ENCODE results near the gene RAD21L1.
"Not testable (repeated sequence)": the region's sequence is repeated elsewhere in the genome, so short reads cannot be mapped to it uniquely, and the experiment has no call there.

Gene RAD21L1

DNA sequence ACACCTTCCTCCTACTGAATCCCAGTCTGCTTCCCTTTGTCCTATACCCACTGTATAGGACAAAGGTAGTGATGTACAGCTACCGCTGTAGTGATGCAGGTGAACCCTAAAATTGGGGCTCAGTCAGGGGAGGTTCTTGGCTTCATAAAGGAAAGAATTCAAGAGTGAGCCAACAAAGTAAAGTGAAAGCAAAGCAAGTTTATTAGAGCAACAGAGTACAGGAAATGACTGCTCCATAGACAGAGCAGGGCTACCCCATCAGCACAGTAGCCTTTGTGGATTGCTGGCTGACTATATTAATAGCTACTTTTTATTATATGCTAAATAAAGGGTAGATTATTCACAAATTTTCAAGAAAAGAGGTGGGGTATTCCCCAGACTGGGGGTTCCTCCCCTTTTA, 25.9 kb upstream of the RAD21L1 start:
- no peak for DNase-seq

DNA sequence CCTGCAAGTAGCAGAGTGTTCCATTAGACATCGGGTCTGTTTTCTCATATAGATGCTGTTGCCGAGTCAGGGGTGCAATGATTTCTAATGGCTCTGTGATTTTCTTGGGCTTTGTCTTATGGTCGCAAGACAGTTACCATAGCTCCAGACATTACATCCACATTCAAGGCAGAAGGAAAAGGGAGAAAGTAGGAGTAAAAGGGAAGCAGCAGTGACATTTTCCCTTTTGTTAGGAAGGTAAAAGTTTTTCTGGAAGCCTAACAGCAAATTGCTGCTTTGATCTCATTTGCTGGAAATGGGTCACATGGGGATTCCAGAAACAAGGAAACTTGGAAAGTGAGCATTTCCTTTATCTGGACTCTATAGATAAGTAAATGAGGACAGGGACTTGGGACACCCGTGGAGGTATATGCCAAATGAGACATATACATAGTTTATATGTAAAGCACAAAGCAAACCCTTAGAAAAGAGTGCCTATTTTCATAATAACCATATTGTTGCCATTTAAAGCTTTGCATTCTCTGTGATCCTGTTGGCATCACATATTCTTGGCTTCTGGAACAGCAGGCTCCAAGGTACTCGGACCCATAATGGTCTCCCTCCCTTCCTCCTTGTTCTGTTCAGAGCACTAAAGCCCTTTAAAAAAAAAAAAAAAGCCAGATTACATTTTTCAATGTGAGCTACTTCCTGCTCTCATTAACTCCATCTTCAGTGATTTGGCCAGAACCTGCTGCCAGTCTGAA, 22.9 kb upstream of the RAD21L1 start, which contains the start of gene C20orf202:
Gene C20orf202 (plus strand): TSS at position 693 of the 743 bp plus-strand sequence. CDS start 132 bp downstream, outside the sequence.
- no peak for DNase-seq

DNA sequence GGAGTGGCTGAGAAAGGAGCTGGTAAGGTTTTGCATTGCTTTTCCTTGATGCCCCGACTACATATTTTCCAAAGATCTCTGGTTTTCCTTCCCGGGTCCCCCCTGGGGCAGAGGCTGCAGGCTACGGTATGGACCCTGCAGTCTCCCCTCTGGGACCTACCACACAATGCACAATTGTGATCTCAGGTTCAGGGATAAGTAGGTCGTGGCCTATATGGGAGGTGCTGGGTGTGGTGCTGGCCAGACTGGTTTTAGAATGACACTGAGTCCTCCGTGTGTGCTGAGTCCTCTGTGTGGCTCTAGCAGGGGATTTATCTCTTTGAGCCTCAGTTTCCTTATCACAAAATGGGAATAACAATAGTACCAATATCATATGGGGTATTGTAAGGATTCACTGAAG, 22.2 kb upstream of the RAD21L1 start:
- no peak for DNase-seq

DNA sequence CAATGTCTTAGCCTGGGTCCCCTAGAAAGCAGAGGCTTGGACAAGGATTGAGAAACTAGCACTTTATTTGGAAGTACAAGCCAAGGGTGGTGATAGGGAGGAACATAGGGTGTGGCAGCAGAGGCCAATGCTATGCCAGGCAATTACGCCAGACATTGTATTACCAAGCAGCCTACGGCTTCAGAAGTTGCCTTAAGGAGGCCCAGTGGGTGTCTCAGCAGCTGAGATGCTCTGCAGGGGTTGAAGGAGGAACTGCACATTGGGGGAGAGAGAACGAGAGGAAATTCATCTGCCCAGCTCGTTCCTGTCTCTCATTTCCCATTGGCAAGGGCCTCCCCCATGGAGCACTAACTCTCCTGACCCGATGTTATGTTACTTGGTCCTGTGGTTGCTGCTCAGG, 21.7 kb upstream of the RAD21L1 start:
- DNase-seq, result no peak

DNA sequence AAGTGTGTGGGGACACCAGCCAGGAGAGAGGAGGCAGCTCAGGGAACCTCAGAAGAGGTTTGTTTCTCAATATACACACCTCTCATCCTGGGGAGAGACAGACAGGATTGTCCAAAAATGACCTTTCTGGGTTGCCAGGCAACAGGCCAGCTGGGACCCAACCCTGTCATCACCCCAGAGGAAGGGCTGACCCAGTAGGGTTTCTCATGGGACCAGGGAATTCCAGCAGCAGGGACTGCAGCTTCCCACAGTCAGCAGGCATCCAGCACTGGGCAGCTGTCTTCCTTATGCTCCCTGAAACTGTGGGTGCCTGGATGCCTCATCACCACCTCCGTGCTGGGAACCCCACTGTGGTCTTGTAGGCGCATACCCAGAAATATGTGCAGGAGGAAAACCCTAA, 21.3 kb upstream of the RAD21L1 start:
- DNase-seq, result no peak

DNA sequence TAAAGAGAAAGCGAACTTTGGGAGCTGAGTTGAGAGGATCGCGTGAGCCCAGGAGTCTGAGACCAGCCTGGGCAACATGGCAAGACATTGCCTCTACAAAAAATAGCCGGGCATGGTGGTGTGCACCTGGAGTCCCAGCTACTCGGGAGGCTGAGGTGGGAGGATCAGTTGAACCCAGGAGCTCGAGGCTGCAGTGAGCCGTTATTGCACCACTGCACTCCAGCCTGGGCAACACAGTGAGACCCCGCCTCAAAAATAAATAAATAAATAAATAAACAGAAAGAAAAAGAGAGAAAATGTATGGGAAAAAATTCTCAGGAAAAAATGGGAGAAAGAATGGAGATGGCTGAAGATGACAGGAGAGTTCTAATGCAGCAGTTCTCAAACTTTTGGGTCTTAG, 20.0 kb upstream of the RAD21L1 start:
- DNase-seq, result no peak

DNA sequence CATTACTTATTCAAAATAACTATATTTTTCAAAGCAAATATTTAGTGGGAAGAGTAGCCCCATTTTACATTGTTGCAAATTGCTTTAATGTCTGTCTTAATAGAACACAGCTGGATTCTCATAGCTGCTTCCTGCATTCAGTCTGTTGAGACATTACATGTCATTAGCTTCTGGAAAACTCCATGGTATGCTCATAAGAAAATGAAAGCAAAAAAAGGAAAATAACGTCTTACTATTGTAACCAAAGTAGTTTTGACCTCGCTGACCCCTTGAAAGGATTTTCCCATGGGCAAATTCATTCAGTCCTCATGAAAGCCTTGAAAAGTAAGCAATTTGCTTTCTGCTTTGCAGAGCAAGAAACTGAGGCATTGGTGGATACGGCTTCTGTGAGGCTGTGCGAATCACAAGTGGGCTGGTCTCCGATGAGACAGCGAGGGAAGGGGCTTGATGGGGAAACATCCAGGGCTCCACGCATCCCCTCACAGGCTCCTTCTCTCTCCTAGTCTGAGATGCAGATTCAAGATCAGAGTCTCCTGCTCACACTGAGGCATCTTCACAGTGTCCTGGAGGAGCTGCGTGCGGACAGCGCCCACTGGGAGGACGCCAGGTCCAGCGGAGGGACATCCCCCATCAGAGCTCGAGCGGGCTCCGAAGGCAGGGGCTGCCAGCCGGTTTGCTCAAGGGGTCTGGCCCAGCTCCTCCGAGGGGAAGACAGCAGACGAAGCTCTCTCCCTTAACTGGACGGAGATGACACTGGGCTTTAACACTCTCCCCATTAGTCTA, 19.3 kb upstream of the RAD21L1 start:
- no peak for DNase-seq

DNA sequence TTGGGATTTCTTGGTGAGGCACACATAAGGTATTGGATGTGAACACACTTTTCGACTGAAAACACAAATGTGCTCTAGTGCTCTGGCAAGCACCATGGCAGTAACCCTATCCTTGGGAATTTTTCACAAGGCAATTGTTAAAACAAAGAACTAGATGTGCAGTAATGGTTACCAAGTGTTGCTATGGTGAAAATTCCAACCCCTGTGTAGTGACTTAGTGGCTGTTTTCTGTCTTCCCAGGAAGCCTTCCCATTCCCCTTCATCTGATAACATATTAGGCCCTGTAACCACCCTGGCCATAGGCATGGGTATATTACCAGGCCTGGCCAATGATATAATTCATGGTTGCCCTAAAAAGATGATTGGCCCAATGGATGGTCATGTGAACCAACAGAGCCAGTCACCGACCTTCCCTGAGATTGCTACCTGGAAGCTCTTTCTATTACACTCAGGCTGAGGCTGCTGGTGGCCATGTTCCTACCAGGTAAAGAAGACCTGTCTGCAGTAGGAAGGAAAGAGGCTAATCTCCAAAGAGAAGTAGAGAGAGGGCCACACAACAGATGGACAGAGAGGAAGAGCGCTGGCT, 18.5 kb upstream of the RAD21L1 start:
- no peak for DNase-seq

DNA sequence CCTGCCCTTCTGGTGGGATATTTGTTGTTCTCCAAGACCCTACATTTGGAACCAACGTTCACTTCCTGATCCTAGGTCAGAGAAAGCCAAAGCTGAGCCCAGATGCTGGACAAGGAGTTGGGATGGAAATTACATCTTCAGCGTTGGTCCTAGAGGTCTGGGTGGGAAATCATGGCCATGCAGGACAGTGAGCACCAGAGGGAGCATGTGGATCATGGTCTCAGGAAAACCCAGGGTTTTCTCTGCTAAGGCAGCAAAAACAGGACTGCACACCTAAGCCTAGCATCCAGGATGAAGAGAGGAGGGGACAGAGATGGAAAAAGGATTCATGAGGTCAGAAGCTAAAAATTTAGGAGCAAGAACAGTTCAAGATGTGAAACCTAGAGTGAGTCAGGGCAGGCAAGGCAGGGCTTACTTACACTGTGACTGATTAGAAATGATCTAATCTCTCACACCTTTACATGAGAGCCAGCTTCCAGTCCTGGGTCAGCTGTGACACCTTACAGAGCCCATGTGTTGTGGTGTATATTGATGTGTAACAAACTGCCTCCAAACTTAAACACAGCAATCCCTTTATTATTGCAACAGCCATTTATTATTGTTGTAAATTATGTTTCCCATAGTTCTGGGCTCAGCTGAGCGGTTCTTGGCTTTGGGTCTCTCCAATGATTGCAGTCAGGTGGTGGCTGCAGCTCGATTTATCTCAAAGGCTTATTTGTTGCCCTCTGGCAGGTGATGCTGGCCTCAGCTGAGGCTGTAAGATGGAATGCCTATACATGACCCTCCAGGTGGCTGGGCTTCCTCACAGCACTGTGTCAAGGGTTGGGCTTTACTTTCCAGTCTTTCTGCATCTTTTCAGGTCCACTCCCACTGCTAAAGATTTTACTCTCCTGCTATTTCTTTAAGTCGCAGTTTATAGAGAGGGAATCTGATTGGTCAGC, 16.1 kb upstream of the RAD21L1 start:
- DNase-seq, result no peak

DNA sequence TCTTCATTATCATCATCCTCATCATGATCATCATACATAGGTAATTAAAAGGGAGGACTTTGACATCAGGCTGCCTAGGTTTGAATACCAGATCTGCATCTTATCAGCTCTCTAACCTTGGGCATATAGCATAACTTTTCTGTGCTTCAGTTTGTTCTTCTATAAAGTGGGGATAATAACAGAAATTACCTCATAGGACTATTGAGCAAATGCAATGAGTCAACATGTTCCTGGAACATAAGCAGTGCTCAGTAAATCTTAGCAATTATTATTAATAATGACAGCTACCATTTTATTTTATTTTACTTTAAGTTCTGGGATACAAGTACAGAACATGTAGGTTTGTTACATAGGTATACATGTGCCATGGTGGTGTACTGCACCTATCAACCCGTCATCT, 15.3 kb upstream of the RAD21L1 start:
- DNase-seq, result no peak

DNA sequence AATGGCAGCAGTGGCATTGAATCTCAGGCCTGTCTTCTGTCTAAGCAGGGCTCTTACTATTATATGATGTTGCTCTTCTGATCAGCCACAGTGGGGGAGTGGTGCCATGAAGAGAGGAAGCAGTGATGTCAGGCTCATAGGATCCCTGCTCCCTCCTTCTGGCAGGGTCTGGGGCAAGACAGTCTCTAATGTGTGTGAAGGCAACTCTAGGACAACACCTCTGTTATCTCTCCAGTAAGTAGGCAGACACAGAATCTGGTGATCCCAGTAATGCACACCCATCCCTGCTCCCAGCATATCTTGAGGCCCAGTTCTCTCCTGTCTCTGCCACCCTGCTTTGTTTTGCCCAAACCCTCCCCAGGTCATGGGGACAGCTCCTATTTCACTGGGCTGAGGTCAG, 13.8 kb upstream of the RAD21L1 start:
- DNase-seq, result no peak

DNA sequence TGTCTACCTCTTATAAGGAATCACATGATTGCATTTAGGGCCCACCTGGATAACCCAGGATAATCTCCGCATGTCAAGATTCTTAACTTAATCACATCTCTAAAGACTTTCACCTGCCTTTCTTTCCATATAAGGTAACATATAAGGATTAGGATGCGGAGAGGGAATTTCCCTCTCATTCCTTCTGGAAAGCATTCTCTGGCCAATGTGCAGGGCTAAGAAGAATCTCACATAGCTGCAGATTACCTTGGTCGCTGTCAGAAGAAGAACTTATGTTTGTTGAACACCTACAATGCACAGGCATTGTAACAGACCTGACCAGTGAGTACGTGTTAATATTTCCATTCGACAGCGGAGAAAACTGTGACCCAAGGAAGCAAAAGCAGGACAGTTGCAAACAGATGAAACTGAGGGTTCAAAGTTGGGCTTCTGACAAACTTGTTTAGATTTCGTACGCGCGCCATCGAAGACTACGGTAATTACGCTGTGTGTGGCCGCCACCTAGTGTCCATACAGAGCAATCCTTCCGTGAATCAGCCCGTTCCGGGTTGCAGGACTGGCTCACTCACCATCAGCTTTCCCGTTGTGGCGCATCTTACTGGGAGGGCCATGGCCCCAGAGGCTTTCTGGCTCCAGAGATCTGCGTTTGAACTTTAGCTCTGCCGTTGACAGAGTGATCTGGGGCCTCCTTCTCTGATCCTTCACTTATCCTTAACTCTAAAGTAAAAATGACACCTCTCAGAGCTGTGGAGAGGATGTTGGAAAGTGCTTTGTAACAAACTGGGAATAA, 13.0 kb upstream of the RAD21L1 start:
- DNase-seq, result peak; percentile 62 to 65

DNA sequence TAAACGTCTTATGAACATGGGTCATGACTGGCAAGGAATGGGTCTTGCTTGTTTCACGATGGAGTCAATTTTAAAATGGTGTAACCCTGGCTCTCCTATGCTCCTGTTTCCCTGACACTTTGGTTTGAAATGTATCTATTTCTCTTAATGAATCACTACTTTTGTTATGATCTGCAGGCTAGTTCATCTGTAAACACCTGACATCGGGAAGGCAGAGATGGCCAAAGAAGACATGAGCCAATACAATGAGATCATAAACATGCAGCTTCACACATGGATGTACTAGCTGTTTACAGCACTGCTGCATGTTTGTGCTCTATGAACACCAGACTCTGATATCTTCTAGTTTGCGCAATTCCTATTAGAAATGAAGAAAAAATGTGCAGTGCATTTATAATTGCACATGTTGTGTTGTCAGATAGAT, 11.0 kb upstream of the RAD21L1 start:
- DNase-seq, result no peak

DNA sequence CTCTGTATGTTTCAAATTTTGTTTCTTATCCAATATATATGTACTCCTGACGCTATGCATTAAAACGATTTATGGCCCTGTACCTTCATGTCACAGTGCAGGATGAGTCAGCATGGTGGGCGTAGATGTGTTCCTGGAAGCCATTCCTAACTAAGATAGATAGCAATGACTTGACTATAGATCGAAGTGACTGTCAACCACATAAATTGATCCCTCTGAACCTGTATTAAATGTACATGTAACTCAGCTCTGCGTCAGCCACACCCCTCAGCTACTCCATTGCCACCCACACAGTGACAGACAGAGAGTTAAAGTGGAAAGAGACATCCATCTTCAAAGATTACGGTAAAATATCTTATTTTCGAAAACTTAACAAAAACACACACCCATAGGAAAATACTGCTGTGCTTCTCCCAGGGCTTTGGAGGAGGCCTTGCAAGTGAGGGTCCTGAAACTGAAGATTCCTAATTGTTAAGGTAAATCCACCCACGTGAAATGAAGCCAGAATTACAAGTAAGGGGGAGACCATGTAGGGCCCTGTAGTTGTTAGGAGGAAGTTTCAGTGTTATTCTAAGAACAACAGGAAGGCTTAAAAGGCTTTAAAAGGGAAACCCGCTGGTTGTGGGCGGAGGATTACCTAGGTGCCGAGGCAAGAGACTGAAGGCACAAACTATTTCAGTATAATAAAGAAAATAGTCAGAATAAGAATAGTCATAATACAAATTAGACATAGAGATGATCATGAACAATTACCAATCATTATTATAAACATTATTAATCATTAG, 10.3 kb upstream of the RAD21L1 start:
- DNase-seq, result peak; percentile 54 to 57

DNA sequence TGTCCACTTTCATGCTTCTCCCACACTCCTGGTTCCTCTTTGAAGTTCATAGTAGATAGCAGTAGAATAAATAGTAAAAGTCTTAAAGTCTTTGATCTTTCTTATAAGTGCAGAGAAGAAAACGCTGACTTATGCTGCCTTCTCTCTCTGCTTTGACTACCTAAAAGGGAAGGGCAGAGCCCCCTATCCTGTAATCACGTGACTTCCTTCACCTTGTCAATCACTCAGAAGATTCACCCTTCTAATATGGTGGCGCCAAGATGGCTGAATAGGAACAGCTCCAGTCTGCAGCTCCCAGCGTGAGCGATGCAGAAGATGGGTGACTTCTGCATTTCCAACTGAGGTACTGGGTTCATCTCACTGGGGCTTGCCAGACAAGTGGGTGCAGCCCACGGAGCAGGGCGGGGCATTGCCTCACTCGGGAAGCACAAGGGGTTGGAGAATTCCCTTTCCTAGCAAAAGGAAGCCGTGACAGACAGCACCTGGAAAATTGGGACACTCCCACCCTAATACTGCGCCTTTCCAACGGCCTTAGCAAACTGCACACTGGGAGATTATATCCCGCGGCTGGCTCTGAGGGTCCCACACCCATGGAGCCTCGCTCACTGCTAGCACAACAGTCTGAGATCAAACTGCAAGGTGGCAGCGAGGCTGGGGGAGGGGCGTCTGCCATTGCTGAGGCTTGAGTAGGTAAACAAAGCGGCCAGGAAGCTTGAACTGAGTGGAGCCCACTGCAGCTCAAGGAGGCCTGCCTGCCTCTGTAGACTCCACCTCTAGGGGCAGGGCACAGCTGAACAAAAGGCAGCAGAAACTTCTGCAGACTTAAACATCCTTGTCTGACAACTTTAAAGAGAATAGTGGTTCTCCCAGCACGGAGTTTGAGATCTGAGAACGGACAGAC, 9.1 kb upstream of the RAD21L1 start:
- DNase-seq, result not testable (repeated sequence)

DNA sequence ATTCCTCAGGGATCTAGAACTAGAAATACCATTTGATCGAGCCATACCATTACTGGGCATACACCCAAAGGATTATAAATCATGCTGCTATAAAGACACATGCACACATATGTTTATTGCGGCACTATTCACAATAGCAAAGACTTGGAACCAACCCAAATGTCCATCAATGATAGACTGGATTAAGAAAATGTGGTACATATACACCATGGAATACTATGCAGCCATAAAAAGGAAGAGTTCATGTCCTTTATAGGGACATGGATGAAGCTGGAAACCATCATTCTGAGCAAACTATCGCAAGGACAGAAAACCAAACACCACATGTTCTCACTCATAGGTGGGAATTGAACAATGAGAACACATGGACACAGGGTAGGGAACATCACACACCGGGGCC, 3.1 kb upstream of the RAD21L1 start:
- not testable (repeated sequence) for DNase-seq

DNA sequence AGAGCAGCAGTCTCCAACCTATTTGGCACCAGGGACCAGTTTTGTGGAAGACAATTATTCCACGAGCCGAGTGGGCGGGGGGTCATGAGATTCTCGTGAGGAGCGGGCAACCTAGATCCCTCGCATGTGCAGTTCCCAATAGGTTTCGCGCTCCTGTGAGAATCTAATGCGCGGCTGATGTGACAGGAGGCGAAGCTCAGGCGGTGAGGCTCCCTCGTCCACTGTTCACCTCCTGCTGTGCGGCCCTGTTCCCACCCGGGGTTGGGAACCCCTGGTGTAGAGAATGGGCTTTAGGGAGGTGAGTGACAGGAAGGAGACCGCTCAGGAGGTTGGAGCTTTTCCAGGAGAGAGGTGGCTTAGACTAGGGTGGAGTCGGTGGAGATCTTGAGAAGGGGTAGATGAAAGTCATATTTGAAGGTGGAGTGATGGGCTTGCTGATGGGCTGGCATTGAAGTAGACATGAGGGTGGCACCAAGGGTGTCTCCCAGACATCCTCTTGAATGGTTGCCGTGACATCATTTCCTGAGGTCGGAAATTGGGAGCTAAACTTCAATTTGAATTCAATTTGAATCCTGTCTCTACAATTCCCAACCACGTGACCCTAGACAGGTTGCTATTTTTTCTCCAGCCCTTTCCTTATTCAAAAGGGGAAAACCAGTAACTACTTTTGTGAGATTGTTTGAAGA, 1.5 kb upstream of the RAD21L1 start:
- DNase-seq, result no peak

DNA sequence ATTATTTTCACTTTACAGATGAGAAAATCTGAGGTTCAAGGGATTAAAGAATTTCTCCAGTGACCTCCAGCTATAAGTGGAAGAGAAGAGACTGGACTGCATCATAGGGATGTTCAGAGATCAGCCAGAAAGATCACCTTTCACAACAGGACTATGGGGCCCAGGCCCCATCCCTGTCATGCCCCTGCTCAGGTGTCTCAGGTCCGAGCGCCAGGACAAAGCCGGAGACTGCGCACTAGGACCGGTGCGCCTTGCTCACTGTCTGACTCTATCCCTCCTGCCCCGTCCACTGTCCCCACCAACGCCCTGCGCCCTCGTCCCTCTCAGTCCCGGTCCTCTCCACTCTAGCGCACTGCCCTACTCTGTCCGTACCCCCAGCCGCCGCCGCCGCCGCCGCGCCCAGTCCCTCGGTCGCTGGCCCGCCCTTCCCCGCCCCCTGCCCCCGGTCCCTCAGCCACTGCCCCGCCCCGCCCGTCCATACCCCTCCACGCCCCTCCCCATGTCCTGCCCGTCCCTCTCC, 521 bp upstream of the RAD21L1 start:
- DNase-seq, result no peak

DNA sequence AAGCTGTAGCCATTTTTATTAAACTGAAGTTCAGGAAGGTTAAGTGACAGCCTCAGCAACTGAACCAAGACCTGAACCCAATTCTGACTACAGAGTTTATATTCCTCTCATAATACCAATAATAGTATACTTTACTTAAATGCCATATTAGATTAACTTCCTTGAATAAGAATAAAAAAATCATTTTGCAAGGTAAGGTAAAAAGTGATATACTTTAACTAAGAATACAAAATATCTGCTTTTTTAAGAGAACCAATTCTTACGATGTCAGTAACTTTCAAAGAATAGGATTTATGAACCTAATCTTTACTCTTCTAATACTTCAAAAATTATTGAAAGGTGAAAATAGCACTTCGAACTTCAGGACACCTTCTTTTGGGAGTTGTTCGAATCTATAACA, 3.7 kb downstream of the RAD21L1 start:
- no peak for DNase-seq
